C1 segment of cervical spinal cord (tissue), 14 donors: Measurements from ENCODE around the gene FLYWCH1.
"Not testable (repeated sequence)": the region's sequence is repeated elsewhere in the genome, so short reads cannot be mapped to it uniquely, and the experiment has no call there.

ENCODE experiments used
- DNase-seq, 14 donors: peaks; one replicate each; lab custom pipeline; 2025; lab: John Stamatoyannopoulos, UW

FLYWCH1 gene

GRCh38 chr16:2925951-2926649, 14.4 kb downstream of the FLYWCH1 start:
- DNase-seq, result peak in 1 of 14 donors; percentile 31

GRCh38 chr16:2926650-2926999, 14.9 kb downstream of the FLYWCH1 start:
- no peak for DNase-seq

GRCh38 chr16:2927010-2927646, 15.4 kb downstream of the FLYWCH1 start:
- peak in 10 of 14 donors; percentile 54 to 73 (median 67) for DNase-seq

- not testable (repeated sequence) for DNase-seq
These were observed 16.4 kb downstream of the FLYWCH1 start for GRCh38 chr16:2928151-2928550.

- DNase-seq, result no peak
These were observed 17.1 kb downstream of the FLYWCH1 start for GRCh38 chr16:2928796-2929195.

- no peak for DNase-seq
These were observed 18.0 kb downstream of the FLYWCH1 start for GRCh38 chr16:2929693-2930092.

- no peak for DNase-seq
These were observed 18.5 kb downstream of the FLYWCH1 start for GRCh38 chr16:2930236-2930635.

- DNase-seq, result not testable (repeated sequence)
These were observed 19.6 kb downstream of the FLYWCH1 start for GRCh38 chr16:2931231-2931914.

GRCh38 chr16:2933136-2933535, 21.4 kb downstream of the FLYWCH1 start:
- no peak for DNase-seq

GRCh38 chr16:2933701-2934100, 22.0 kb downstream of the FLYWCH1 start:
- no peak for DNase-seq

GRCh38 chr16:2934450-2934849, 22.7 kb downstream of the FLYWCH1 start:
- no peak for DNase-seq

GRCh38 chr16:2936436-2937011, 24.8 kb downstream of the FLYWCH1 start:
- DNase-seq, result no peak

GRCh38 chr16:2937170-2937569, 25.4 kb downstream of the FLYWCH1 start:
- DNase-seq, result no peak

GRCh38 chr16:2938206-2938605, 26.5 kb downstream of the FLYWCH1 start:
- DNase-seq, result no peak

- DNase-seq, result no peak
These were observed 28.2 kb downstream of the FLYWCH1 start for GRCh38 chr16:2939968-2940367.

- DNase-seq, result no peak
These were observed 30.3 kb downstream of the FLYWCH1 start for GRCh38 chr16:2942045-2942444.

- DNase-seq, result not testable (repeated sequence)
These were observed 32.0 kb downstream of the FLYWCH1 start for GRCh38 chr16:2943716-2944115.

- no peak for DNase-seq
These were observed 34.9 kb downstream of the FLYWCH1 start for GRCh38 chr16:2946649-2947048.

- no peak for DNase-seq
These were observed 37.3 kb downstream of the FLYWCH1 start for GRCh38 chr16:2948807-2949704.

GRCh38 chr16:2949705-2950352, 38.1 kb downstream of the FLYWCH1 start:
- no peak for DNase-seq

- no peak for DNase-seq
These were observed 38.6 kb downstream of the FLYWCH1 start for GRCh38 chr16:2950353-2950724.
